Natural killer cell (primary cell): ENCODE measurements around the gene LINGO1. TPM values are rescaled to one million over a fixed set of nuclear protein-coding genes. Genes with fewer than 3 reads are reported as not detected.

Experiments
- ATAC-seq, 3 donors: fragments of 150-1000 bp in 2 of 3; fragments of 200-7000 bp in 1 of 3; cut with Tn5 transposase; 1 replicate in 1 of 3; 2 replicates in 2 of 3; pipeline ENCODE4 v1.10.0; 2021; ENCODE audit warnings: mild to moderate bottlenecking in 2 of 3, moderate library complexity in 2 of 3
- DNase-seq, 2 donors: peaks; one replicate each; pipeline versions ENCODE4 v3.0.0 to v3.0.0-alpha.2; 2013 to 2021; ENCODE audit warnings: mixed read lengths in 1 of 2
- H3K27ac ChIP-seq: one replicate; pipeline ENCODE4 v1.5.1; 2013; ENCODE audit warnings: mild to moderate bottlenecking, low read length
- H3K27me3 ChIP-seq: one replicate; pipeline ENCODE4 v1.6.1; 2013; ENCODE audit warnings: low read length; ENCODE audit not compliant: control insufficient read depth, insufficient read depth
- H3K36me3 ChIP-seq: one replicate; pipeline ENCODE4 v1.6.1; 2013; ENCODE audit warnings: low read length; ENCODE audit not compliant: control insufficient read depth, insufficient read depth
- H3K4me1 ChIP-seq: one replicate; pipeline ENCODE4 v1.6.1; 2013; ENCODE audit warnings: low read length; ENCODE audit not compliant: control insufficient read depth, insufficient read depth
- H3K4me3 ChIP-seq: one replicate; pipeline ENCODE4 v1.5.1; 2013; ENCODE audit warnings: low read length
- H3K9me3 ChIP-seq: one replicate; pipeline ENCODE4 v1.6.1; 2013; ENCODE audit warnings: low read length; ENCODE audit not compliant: control insufficient read depth, insufficient read depth
- H3K27ac Mint-ChIP-seq, 2 donors: one replicate each; pipeline ENCODE4 v1.8.0; 2022; ENCODE audit warnings: mild to moderate bottlenecking in 2 of 2, mixed read lengths in 2 of 2, moderate library complexity in 1 of 2
- H3K27me3 Mint-ChIP-seq, 2 donors: one replicate each; pipeline ENCODE4 v1.8.0; 2022; ENCODE audit warnings: low read depth in 2 of 2, mixed read lengths in 2 of 2
- H3K36me3 Mint-ChIP-seq: one replicate; pipeline ENCODE4 v1.8.0; 2022; ENCODE audit warnings: mixed read lengths
- H3K4me1 Mint-ChIP-seq, 2 donors: one replicate each; pipeline ENCODE4 v1.8.0; 2022; ENCODE audit warnings: mixed read lengths in 2 of 2
- H3K4me3 Mint-ChIP-seq: one replicate; pipeline ENCODE4 v1.8.0; 2022; ENCODE audit warnings: mild to moderate bottlenecking, moderate library complexity, mixed read lengths
- H3K9me3 Mint-ChIP-seq, 2 donors: one replicate each; pipeline ENCODE4 v1.8.0; 2022; ENCODE audit warnings: mixed read lengths in 2 of 2
- whole genome bisulfite sequencing: methylation state at CpG from one replicate; pipeline ENCODE4 v1.1.7; 2013; ENCODE audit warnings: missing lambda C conversion rate; ENCODE audit not compliant: insufficient coverage; 5-methylcytosine and 5-hydroxymethylcytosine counted together
- intact Hi-C: fragments of 100-400 bp; cut with micrococcal nuclease; formaldehyde crosslinking; loops from one replicate; pipeline ENCODE4 v1.14.2; 2022
- total RNA-seq, 4 donors: library from RNA; stranded (reverse); fragments of 120-200 nt in 1 of 4; gene quantifications; one replicate each; pipeline versions ENCODE4 v1.2.3 to v1.2.4, GENCODE V29; 2013 to 2022
- TF ChIP-seq, protein P1 (sequence below): fragments of 200-600 bp; IDR thresholded peaks from one replicate; pipeline ENCODE4 v1.8.0; 2022; ENCODE audit warnings: antibody characterized with exemption

The LINGO1 gene
- total RNA-seq, 3 donors from 2014 or later (not counting 1 experiment from before 2014, with no cell fraction given): not detected

GRCh38 chr15:77584201-77584600 is 48.5 kb downstream of the LINGO1 start:
- Mint-ChIP-seq H3K27me3 (peaks cover 0 to 5% of the 10 kb centered on the region in 2 donors), H3K4me1 (no peaks in the 10 kb centered on the region), H3K9me3 (no peaks in the 10 kb centered on the region), H3K36me3 (no peaks in the 10 kb centered on the region), H3K4me3 (no peak overlapping the region), H3K27ac (no peak overlapping the region)
- no peaks in the 10 kb centered on the region for H3K36me3 ChIP-seq
- ATAC-seq (no peak), DNase-seq (no peak)
- H3K9me3 ChIP-seq: no peaks in the 10 kb centered on the region
- H3K27ac ChIP-seq: no peak overlapping the region
- TF ChIP-seq, protein P1, sequence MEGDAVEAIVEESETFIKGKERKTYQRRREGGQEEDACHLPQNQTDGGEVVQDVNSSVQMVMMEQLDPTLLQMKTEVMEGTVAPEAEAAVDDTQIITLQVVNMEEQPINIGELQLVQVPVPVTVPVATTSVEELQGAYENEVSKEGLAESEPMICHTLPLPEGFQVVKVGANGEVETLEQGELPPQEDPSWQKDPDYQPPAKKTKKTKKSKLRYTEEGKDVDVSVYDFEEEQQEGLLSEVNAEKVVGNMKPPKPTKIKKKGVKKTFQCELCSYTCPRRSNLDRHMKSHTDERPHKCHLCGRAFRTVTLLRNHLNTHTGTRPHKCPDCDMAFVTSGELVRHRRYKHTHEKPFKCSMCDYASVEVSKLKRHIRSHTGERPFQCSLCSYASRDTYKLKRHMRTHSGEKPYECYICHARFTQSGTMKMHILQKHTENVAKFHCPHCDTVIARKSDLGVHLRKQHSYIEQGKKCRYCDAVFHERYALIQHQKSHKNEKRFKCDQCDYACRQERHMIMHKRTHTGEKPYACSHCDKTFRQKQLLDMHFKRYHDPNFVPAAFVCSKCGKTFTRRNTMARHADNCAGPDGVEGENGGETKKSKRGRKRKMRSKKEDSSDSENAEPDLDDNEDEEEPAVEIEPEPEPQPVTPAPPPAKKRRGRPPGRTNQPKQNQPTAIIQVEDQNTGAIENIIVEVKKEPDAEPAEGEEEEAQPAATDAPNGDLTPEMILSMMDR: no peak
- WGBS: 64% methylated on average over 7 of the region's 7 CpGs
- intact Hi-C loops: no loop called here
- H3K4me1 ChIP-seq: no peaks in the 10 kb centered on the region
- H3K4me3 ChIP-seq: no peak overlapping the region
- no peaks in the 10 kb centered on the region for H3K27me3 ChIP-seq

- Mint-ChIP-seq H3K27ac (no peak overlapping the region), H3K27me3 (peaks cover 0 to 7% of the 10 kb centered on the region in 2 donors), H3K4me3 (no peak overlapping the region), H3K4me1 (no peaks in the 10 kb centered on the region), H3K36me3 (no peaks in the 10 kb centered on the region), H3K9me3 (no peaks in the 10 kb centered on the region)
- Histone ChIP-seq H3K27me3 (no peaks in the 10 kb centered on the region), H3K36me3 (no peaks in the 10 kb centered on the region), H3K4me1 (no peaks in the 10 kb centered on the region), H3K9me3 (no peaks in the 10 kb centered on the region), H3K4me3 (no peak overlapping the region), H3K27ac (no peak overlapping the region)
- no peak for ATAC-seq
- DNase-seq: no peak
- TF ChIP-seq, protein P1: no peak
- intact Hi-C loops: no loop called here
- WGBS: 89% methylated on average over 5 of the region's 5 CpGs
Measured at GRCh38 chr15:77582763-77583162, 49.9 kb downstream of the LINGO1 start.

DNA sequence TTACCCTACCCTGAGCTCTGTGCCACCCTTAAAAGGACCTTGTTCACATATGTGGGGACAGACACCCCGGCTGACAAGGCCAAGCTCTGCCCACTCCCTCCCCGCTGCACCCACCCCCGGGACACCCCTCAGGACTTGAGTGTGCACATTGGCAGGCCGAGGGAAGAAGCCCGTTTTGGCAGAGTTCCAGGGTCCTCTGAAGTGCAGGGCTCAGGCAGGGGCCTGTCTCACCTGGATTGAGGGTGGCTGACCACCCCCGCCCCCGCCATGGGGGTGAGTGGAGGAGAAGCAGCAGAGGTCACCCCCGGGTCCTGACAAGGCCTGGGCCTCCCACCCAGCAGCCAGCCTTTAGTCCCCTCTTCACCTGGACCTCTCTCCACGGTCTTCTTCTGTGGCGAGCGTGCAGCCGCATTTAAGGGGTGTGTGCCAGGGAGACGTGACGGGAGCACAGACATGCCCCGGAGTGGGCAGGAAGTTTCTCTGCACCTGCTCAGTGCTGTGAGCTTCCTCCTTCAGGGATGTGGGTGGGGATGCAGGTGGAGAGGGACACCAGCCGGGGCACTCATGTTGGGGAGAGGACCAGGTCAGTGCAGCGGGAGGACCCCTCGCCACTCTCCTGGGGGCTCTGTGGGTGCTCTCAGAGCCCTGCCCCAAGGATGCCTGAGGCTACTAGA is 50.7 kb downstream of the LINGO1 start:
- Mint-ChIP-seq H3K9me3 (no peaks in the 10 kb centered on the region), H3K36me3 (no peaks in the 10 kb centered on the region)
- TF ChIP-seq, protein P1: no peak

More for the DNA sequence above, 50.7 kb downstream of the LINGO1 start:
- Histone ChIP-seq H3K9me3 (no peaks in the 10 kb centered on the region), H3K36me3 (no peaks in the 10 kb centered on the region), H3K27ac (no peak overlapping the region), H3K27me3 (no peaks in the 10 kb centered on the region), H3K4me1 (no peaks in the 10 kb centered on the region), H3K4me3 (no peak overlapping the region)
- Mint-ChIP-seq H3K4me3 (no peak overlapping the region), H3K27ac (no peak overlapping the region), H3K27me3 (peaks cover 0 to 7% of the 10 kb centered on the region in 2 donors), H3K4me1 (no peaks in the 10 kb centered on the region)
- 85% methylated on average over 18 of the region's 18 CpGs for WGBS
- DNase-seq (no peak), ATAC-seq (no peak)
- intact Hi-C loops: no loop called here
